Measurements from ENCODE around the gene ENTHD1.

Gene ENTHD1

GRCh38 chr22:39818094-39818493 is 75.5 kb downstream of the ENTHD1 start:
- TF ChIP-seq CTCF (IDR thresholded peaks at IDR 0.05; ENCODE audit: low read depth, low read length) (no peak), MYC (IDR thresholded peaks at IDR 0.05; ENCODE audit: low read depth, low read length) (no peak), POLR2A (IDR thresholded peaks at IDR 0.05; ENCODE audit: extremely low read depth, insufficient read length) (no peak), MAX (IDR thresholded peaks at IDR 0.05; ENCODE audit: low read depth, low read length) (no peak)
- no peak overlapping the region for H3K4me3 ChIP-seq (ENCODE audit: low read depth, low read length)
- no peak for DNase-seq (ENCODE audit: low read depth)

GRCh38 chr22:39815932-39816331 is 77.6 kb downstream of the ENTHD1 start:
- H3K4me3 ChIP-seq (ENCODE audit: low read depth, low read length) = no peak overlapping the region
- TF ChIP-seq CTCF (IDR thresholded peaks at IDR 0.05; ENCODE audit: low read depth, low read length) (no peak), POLR2A (IDR thresholded peaks at IDR 0.05; ENCODE audit: extremely low read depth, insufficient read length) (no peak), MAX (IDR thresholded peaks at IDR 0.05; ENCODE audit: low read depth, low read length) (peak; percentile 37; the same call in 1 of the 2 replicates), MYC (IDR thresholded peaks at IDR 0.05; ENCODE audit: low read depth, low read length) (no peak)
- DNase-seq (ENCODE audit: low read depth) = peak; percentile 38

GRCh38 chr22:39814899-39815298 is 78.7 kb downstream of the ENTHD1 start:
- TF ChIP-seq MAX (IDR thresholded peaks at IDR 0.05; ENCODE audit: low read depth, low read length) = no peak
- TF ChIP-seq MYC (IDR thresholded peaks at IDR 0.05; ENCODE audit: low read depth, low read length) = no peak
- no peak for TF ChIP-seq CTCF (IDR thresholded peaks at IDR 0.05; ENCODE audit: low read depth, low read length)
- peak; percentile 58 for DNase-seq (ENCODE audit: low read depth)
- no peak overlapping the region for H3K4me3 ChIP-seq (ENCODE audit: low read depth, low read length)

- TF ChIP-seq POLR2A (IDR thresholded peaks at IDR 0.05; ENCODE audit: extremely low read depth, insufficient read length) (no peak), CTCF (IDR thresholded peaks at IDR 0.05; ENCODE audit: low read depth, low read length) (no peak), MYC (IDR thresholded peaks at IDR 0.05; ENCODE audit: low read depth, low read length) (no peak)
Measured at GRCh38 chr22:39809772-39810557, 83.6 kb downstream of the ENTHD1 start.

GRCh38 chr22:39808081-39808480 is 85.5 kb downstream of the ENTHD1 start:
- DNase-seq (ENCODE audit: low read depth) = peak; percentile 51
- no peak overlapping the region for H3K4me3 ChIP-seq (ENCODE audit: low read depth, low read length)
- TF ChIP-seq POLR2A (IDR thresholded peaks at IDR 0.05; ENCODE audit: extremely low read depth, insufficient read length) (no peak), CTCF (IDR thresholded peaks at IDR 0.05; ENCODE audit: low read depth, low read length) (peak; percentile 73)

More at GRCh38 chr22:39809772-39810557, 83.6 kb downstream of the ENTHD1 start:
- no peak overlapping the region for H3K4me3 ChIP-seq (ENCODE audit: low read depth, low read length)
- no peak for DNase-seq (ENCODE audit: low read depth)

- TF ChIP-seq MYC (IDR thresholded peaks at IDR 0.05; ENCODE audit: low read depth, low read length) = no peak
- no peak for DNase-seq (ENCODE audit: low read depth)
- H3K4me3 ChIP-seq (ENCODE audit: low read depth, low read length) = no peak overlapping the region
Measured at GRCh38 chr22:39806109-39806508, 87.5 kb downstream of the ENTHD1 start.

Measured in NB4 (cell line).